Endodermal cell (in vitro differentiated cells): ENCODE data around the gene VPS45. TPM values are rescaled to one million over a fixed set of nuclear protein-coding genes. Genes with fewer than 3 reads are reported as not detected.
"Not testable (repeated sequence)": the region's sequence is repeated elsewhere in the genome, so short reads cannot be mapped to it uniquely, and the experiment has no call there.

Source experiments
- DNase-seq: peaks from one replicate; pipeline ENCODE4 v3.0.0-alpha.2; 2017
- H3K27ac ChIP-seq: 2 replicates; pipeline ENCODE4 v1.5.1; 2013; ENCODE audit warnings: mild to moderate bottlenecking, low read depth, low read length, moderate library complexity
- H3K27me3 ChIP-seq: 2 replicates; pipeline ENCODE4 v1.6.1; 2013; ENCODE audit warnings: mild to moderate bottlenecking, low read length, moderate library complexity; ENCODE audit not compliant: insufficient read depth, control insufficient read depth, poor library complexity, severe bottlenecking
- H3K36me3 ChIP-seq: 2 replicates; pipeline ENCODE4 v1.7.0; 2013; ENCODE audit warnings: mild to moderate bottlenecking, low read length, moderate library complexity; ENCODE audit not compliant: control insufficient read depth, insufficient read depth
- H3K4me1 ChIP-seq: one replicate; pipeline ENCODE4 v1.7.0; 2013; ENCODE audit warnings: low read length; ENCODE audit not compliant: control insufficient read depth, insufficient read depth
- H3K4me3 ChIP-seq: 2 replicates; pipeline ENCODE4 v1.5.1; 2013; ENCODE audit warnings: mild to moderate bottlenecking, low read length, moderate library complexity
- H3K9ac ChIP-seq: 2 replicates; pipeline ENCODE4 v1.6.1; 2013; ENCODE audit warnings: mild to moderate bottlenecking, low read length, moderate library complexity; ENCODE audit not compliant: poor library complexity, severe bottlenecking; ENCODE audit errors: extremely low read depth
- H3K9me3 ChIP-seq: 2 replicates; pipeline ENCODE4 v1.6.1; 2013; ENCODE audit warnings: mild to moderate bottlenecking, low read length, moderate library complexity; ENCODE audit not compliant: control insufficient read depth
- H3K27ac Mint-ChIP-seq: 2 replicates; pipeline ENCODE4 v1.8.0; 2020; ENCODE audit warnings: mixed read lengths
- H3K27me3 Mint-ChIP-seq: 2 replicates; pipeline ENCODE4 v1.8.0; 2021; ENCODE audit warnings: mild to moderate bottlenecking, mixed read lengths; ENCODE audit not compliant: insufficient read depth
- H3K36me3 Mint-ChIP-seq: 2 replicates; pipeline ENCODE4 v1.8.0; 2020; ENCODE audit warnings: low read depth, mixed read lengths
- H3K4me1 Mint-ChIP-seq: 2 replicates; pipeline ENCODE4 v1.8.0; 2020; ENCODE audit warnings: mixed read lengths
- H3K4me3 Mint-ChIP-seq: 2 replicates; pipeline ENCODE4 v1.8.0; 2020; ENCODE audit warnings: mild to moderate bottlenecking, moderate library complexity, mixed read lengths
- H3K9me3 Mint-ChIP-seq: 2 replicates; pipeline ENCODE4 v1.8.0; 2020; ENCODE audit warnings: mild to moderate bottlenecking, mixed read lengths
- CTCF ChIP-seq: fragments of 200-600 bp; sonication (generic); conservative IDR thresholded peaks from 2 replicates; pipeline ENCODE4 v1.5.0; 2021; ENCODE audit warnings: antibody characterized with exemption, mild to moderate bottlenecking
- WGBS, 2 experiments: methylation state at CpG; one replicate each; pipeline versions ENCODE4 v1.1.5 to v1.1.7; 2013; ENCODE audit warnings: missing lambda C conversion rate in 2 of 2, mixed read lengths in 1 of 2; ENCODE audit not compliant: insufficient coverage in 1 of 2, insufficient read length in 1 of 2; 5-methylcytosine and 5-hydroxymethylcytosine counted together
- total RNA-seq, 2 donors: library from RNA; stranded (reverse); fragmentation: NEBNext Ultra II Directional in 1 of 2; extraction: Animal tissue kit (Norgen Biotek cat#: 25700) in 1 of 2; gene quantifications; 2 replicates in 1 of 2; 3 replicates in 1 of 2; pipeline ENCODE4 v1.2.1, GENCODE V29; 2021

Gene VPS45
- total RNA-seq, 2 donors from 2014 or later: 32.6 to 35.0 TPM

DNA sequence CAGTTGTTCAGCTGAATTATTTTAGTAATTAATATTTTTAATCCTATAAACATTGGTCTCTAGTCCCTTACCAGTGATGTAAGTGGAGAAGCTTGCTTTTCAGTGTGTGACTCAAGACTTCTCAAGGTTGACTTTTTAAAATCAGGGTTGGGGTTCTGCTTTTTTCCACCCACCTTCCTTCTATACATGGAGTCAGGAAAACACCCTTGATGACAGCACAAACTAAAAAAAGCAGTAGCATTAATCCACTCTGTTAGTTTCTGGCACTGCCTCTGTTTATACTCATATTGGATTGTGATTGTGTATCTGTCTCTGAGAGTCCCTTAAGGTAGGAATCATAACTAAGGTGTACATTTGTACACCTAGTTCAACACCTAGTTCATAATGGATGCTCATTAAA, 73.9 kb downstream of the VPS45 start:
- H3K27ac ChIP-seq: no peak overlapping the region
- no peaks in the 10 kb centered on the region for H3K36me3 ChIP-seq
- no peak overlapping the region for H3K27ac Mint-ChIP-seq
- H3K36me3 Mint-ChIP-seq: peaks cover 2% of the 10 kb centered on the region
- no peak for DNase-seq
- no peaks in the 10 kb centered on the region for H3K9me3 Mint-ChIP-seq
- no peaks in the 10 kb centered on the region for H3K4me1 ChIP-seq
- no peak overlapping the region for H3K4me3 ChIP-seq
- no peaks in the 10 kb centered on the region for H3K27me3 Mint-ChIP-seq
- no peaks in the 10 kb centered on the region for H3K9me3 ChIP-seq
- H3K27me3 ChIP-seq: no peaks in the 10 kb centered on the region
- no peak overlapping the region for H3K4me3 Mint-ChIP-seq
- no peak for TF ChIP-seq CTCF
- no peak overlapping the region for H3K9ac ChIP-seq
- no peaks in the 10 kb centered on the region for H3K4me1 Mint-ChIP-seq

DNA sequence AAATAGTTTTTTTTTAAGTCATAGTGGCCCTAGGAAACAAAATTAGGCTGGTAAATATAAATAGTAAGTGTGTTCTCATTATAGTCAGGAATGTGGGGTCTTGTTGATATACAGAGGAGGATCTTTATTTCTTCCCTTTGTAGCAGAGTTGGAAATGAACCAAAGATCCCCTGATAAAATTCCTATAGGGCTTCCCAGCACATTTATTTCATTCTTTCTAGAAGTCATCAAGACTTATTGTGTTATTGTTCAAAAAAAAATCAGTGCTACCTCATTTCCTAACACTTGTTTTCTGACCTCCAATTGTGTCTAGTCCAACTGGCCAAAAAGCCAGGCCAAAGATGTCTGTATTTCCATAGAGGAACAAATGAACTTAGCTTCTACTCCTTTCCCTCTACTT, 74.5 kb downstream of the VPS45 start:
- H3K27me3 ChIP-seq: no peaks in the 10 kb centered on the region
- peaks cover 3% of the 10 kb centered on the region for H3K27me3 Mint-ChIP-seq
- H3K27ac Mint-ChIP-seq: no peak overlapping the region
- no peaks in the 10 kb centered on the region for H3K9me3 Mint-ChIP-seq
- H3K36me3 Mint-ChIP-seq: peaks cover 1% of the 10 kb centered on the region
- H3K4me3 Mint-ChIP-seq: no peak overlapping the region
- no peak for DNase-seq
- TF ChIP-seq CTCF: no peak
- no peak overlapping the region for H3K27ac ChIP-seq
- no peaks in the 10 kb centered on the region for H3K9me3 ChIP-seq
- no peaks in the 10 kb centered on the region for H3K4me1 ChIP-seq
- no peaks in the 10 kb centered on the region for H3K4me1 Mint-ChIP-seq
- H3K4me3 ChIP-seq: no peak overlapping the region
- H3K36me3 ChIP-seq: no peaks in the 10 kb centered on the region
- H3K9ac ChIP-seq: no peak overlapping the region

- no peaks in the 10 kb centered on the region for H3K4me1 Mint-ChIP-seq
- H3K36me3 ChIP-seq: no peaks in the 10 kb centered on the region
- no peaks in the 10 kb centered on the region for H3K27me3 ChIP-seq
- 88 to 91% methylated on average over 5 of the region's 5 CpGs for WGBS, 2 experiments
- no peaks in the 10 kb centered on the region for H3K9me3 ChIP-seq
- H3K9ac ChIP-seq: no peak overlapping the region
- no peak for DNase-seq
- no peaks in the 10 kb centered on the region for H3K36me3 Mint-ChIP-seq
- peaks cover 18% of the 10 kb centered on the region for H3K27me3 Mint-ChIP-seq
- H3K4me3 ChIP-seq: no peak overlapping the region
- H3K27ac ChIP-seq: no peak overlapping the region
- no peaks in the 10 kb centered on the region for H3K4me1 ChIP-seq
- no peak for TF ChIP-seq CTCF
- H3K9me3 Mint-ChIP-seq: no peaks in the 10 kb centered on the region
- no peak overlapping the region for H3K27ac Mint-ChIP-seq
- no peak overlapping the region for H3K4me3 Mint-ChIP-seq
Observed at GRCh38 chr1:150144606-150145005, 77.0 kb downstream of the VPS45 start.

DNA sequence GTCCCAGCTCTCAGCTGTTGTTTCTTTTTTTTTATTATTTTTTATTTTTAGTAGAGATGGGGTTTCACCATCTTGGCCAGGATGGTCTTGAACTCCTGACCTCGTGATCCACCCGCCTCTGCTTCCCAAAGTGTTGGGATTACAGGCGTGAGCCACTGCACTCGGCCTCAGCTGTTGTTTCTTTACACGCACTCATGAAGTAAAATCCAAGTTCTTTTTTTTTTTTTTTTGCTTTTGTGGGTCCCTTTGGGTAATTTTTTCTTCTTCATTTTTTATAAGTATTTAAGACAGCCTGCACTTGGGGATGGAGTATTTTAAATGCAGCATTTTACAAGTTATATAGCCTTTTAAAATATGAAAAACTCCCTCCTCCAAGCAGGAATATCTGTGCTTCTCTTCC, 78.4 kb downstream of the VPS45 start:
- H3K9ac ChIP-seq, H3K27me3 ChIP-seq, H3K9me3 ChIP-seq, H3K27ac Mint-ChIP-seq, H3K4me3 Mint-ChIP-seq, H3K36me3 ChIP-seq, H3K9me3 Mint-ChIP-seq, H3K4me3 ChIP-seq, H3K36me3 Mint-ChIP-seq, H3K4me1 ChIP-seq, H3K27ac ChIP-seq, DNase-seq, H3K4me1 Mint-ChIP-seq: not testable (repeated sequence)
- peaks cover 18% of the 10 kb centered on the region for H3K27me3 Mint-ChIP-seq
- 90 to 98% methylated on average over 3 to 4 of the region's 5 CpGs for WGBS, 2 experiments
